WTC11 (cell line): Measurements from ENCODE around the gene TMPRSS5. TPM values are rescaled to one million over a fixed set of nuclear protein-coding genes. Genes with fewer than 3 reads are reported as not detected.

Experiments
- ATAC-seq: fragments of 200-7000 bp; cut with Tn5 transposase; 2 replicates; pipeline ENCODE4 v1.10.0; 2021; ENCODE audit warnings: mild to moderate bottlenecking, moderate library complexity
- CTCF ChIA-PET: fragments of 300-600 bp; sonication (Branson Sonifier 250); formaldehyde crosslinking; loops from one replicate; lab custom pipeline; 2021; ENCODE audit warnings: antibody characterized with exemption; lab: Charles Lee
- POLR2A ChIA-PET: fragments of 350-600 bp; sonication (Branson Sonifier 250); formaldehyde crosslinking; loops from one replicate; lab custom pipeline; 2021; ENCODE audit warnings: antibody characterized with exemption; lab: Charles Lee
- DNase-seq: peaks from one replicate; pipeline ENCODE4 v3.0.0; 2021; ENCODE audit warnings: low spot score
- H3K27ac Mint-ChIP-seq: 2 replicates; pipeline ENCODE4 v1.8.0; 2021; ENCODE audit warnings: mixed read lengths
- H3K27me3 Mint-ChIP-seq: 2 replicates; pipeline ENCODE4 v1.8.0; 2021; ENCODE audit warnings: low read depth, mild to moderate bottlenecking, moderate library complexity, mixed read lengths
- H3K36me3 Mint-ChIP-seq: 2 replicates; pipeline ENCODE4 v1.8.0; 2021; ENCODE audit warnings: mixed read lengths
- H3K4me1 Mint-ChIP-seq: 2 replicates; pipeline ENCODE4 v1.8.0; 2022; ENCODE audit warnings: mixed read lengths
- H3K4me3 Mint-ChIP-seq: 2 replicates; pipeline ENCODE4 v1.8.0; 2021; ENCODE audit warnings: mild to moderate bottlenecking, moderate library complexity, mixed read lengths
- H3K9me3 Mint-ChIP-seq: 2 replicates; pipeline ENCODE4 v1.8.0; 2021; ENCODE audit warnings: mixed read lengths
- ATF2 ChIP-seq: sonication (generic); formaldehyde crosslinking; IDR thresholded peaks from 2 replicates; pipeline ENCODE4 v1.8.1; 2022; ENCODE audit warnings: low read depth, missing genetic modification reagents, borderline replicate concordance
- ATF3 ChIP-seq: sonication (generic); formaldehyde crosslinking; conservative IDR thresholded peaks from 2 replicates; pipeline ENCODE4 v1.8.1; 2022; ENCODE audit warnings: mild to moderate bottlenecking, missing genetic modification reagents
- ATF6 ChIP-seq: sonication (generic); formaldehyde crosslinking; IDR thresholded peaks from 2 replicates; pipeline ENCODE4 v1.8.1; 2023; ENCODE audit warnings: mild to moderate bottlenecking, missing genetic modification reagents
- CREB1 ChIP-seq: sonication (generic); formaldehyde crosslinking; IDR thresholded peaks from 2 replicates; pipeline ENCODE4 v1.8.0; 2023; ENCODE audit warnings: mild to moderate bottlenecking, missing genetic modification reagents
- EMX1 ChIP-seq: fragments of 250-450 bp; sonication (Bioruptor Pico); IDR thresholded peaks from 2 replicates; pipeline ENCODE4 v1.8.0; 2021; ENCODE audit warnings: mild to moderate bottlenecking
- ETV6 ChIP-seq: sonication (generic); formaldehyde crosslinking; IDR thresholded peaks from 2 replicates; pipeline ENCODE4 v1.8.1; 2022; ENCODE audit warnings: mild to moderate bottlenecking, missing genetic modification reagents
- HMGA2 ChIP-seq: fragments of 250-450 bp; sonication (Bioruptor Pico); IDR thresholded peaks from 2 replicates; pipeline ENCODE4 v1.4.0; 2021; ENCODE audit warnings: mild to moderate bottlenecking, moderate library complexity
- HMGXB4 ChIP-seq: sonication (generic); formaldehyde crosslinking; IDR thresholded peaks from 2 replicates; pipeline ENCODE4 v1.8.1; 2023; ENCODE audit warnings: mild to moderate bottlenecking, moderate library complexity, missing genetic modification reagents
- IRF2 ChIP-seq: sonication (generic); formaldehyde crosslinking; IDR thresholded peaks from 2 replicates; pipeline ENCODE4 v1.8.0; 2022; ENCODE audit warnings: low read depth, missing genetic modification reagents, borderline replicate concordance
- KAT7 ChIP-seq: sonication (generic); formaldehyde crosslinking; IDR thresholded peaks from 2 replicates; pipeline ENCODE4 v1.8.1; 2023; ENCODE audit warnings: missing genetic modification reagents, mild to moderate bottlenecking, borderline replicate concordance
- NFATC4 ChIP-seq: fragments of 250-450 bp; sonication (Bioruptor Pico); IDR thresholded peaks from 2 replicates; pipeline ENCODE4 v1.9.0; 2021; ENCODE audit warnings: mild to moderate bottlenecking
- NFYB ChIP-seq: sonication (generic); formaldehyde crosslinking; conservative IDR thresholded peaks from 2 replicates; pipeline ENCODE4 v1.8.0; 2022; ENCODE audit warnings: low read depth, missing genetic modification reagents
- PREB ChIP-seq: sonication (generic); formaldehyde crosslinking; IDR thresholded peaks from 2 replicates; pipeline ENCODE4 v1.8.1; 2022; ENCODE audit warnings: mild to moderate bottlenecking, missing genetic modification reagents, moderate library complexity, borderline replicate concordance
- PRRX2 ChIP-seq: fragments of 250-450 bp; sonication (Bioruptor Pico); IDR thresholded peaks from 2 replicates; pipeline ENCODE4 v1.8.0; 2021; ENCODE audit warnings: mild to moderate bottlenecking
- RORB ChIP-seq: fragments of 250-450 bp; sonication (Bioruptor Pico); IDR thresholded peaks from 2 replicates; pipeline ENCODE4 v1.9.0; 2021; ENCODE audit warnings: mild to moderate bottlenecking
- SOX15 ChIP-seq: fragments of 250-450 bp; sonication (Bioruptor Pico); IDR thresholded peaks from 2 replicates; pipeline ENCODE4 v1.9.0; 2021; ENCODE audit warnings: mild to moderate bottlenecking
- SP1 ChIP-seq: sonication (generic); formaldehyde crosslinking; conservative IDR thresholded peaks from 2 replicates; pipeline ENCODE4 v1.8.1; 2022; ENCODE audit warnings: missing genetic modification reagents
- USF1 ChIP-seq: sonication (generic); formaldehyde crosslinking; IDR thresholded peaks from 2 replicates; pipeline ENCODE4 v1.8.0; 2022; ENCODE audit warnings: mild to moderate bottlenecking, missing genetic modification reagents
- ZBTB21 ChIP-seq: sonication (generic); formaldehyde crosslinking; IDR thresholded peaks from 2 replicates; pipeline ENCODE4 v1.8.1; 2023; ENCODE audit warnings: mild to moderate bottlenecking, missing genetic modification reagents, borderline replicate concordance
- ZNF232 ChIP-seq: sonication (generic); formaldehyde crosslinking; IDR thresholded peaks from 2 replicates; pipeline ENCODE4 v1.8.0; 2022; ENCODE audit warnings: mild to moderate bottlenecking, missing genetic modification reagents
- ZNF263 ChIP-seq: sonication (generic); formaldehyde crosslinking; IDR thresholded peaks from 2 replicates; pipeline ENCODE4 v1.8.1; 2022; ENCODE audit warnings: low read depth, mild to moderate bottlenecking, moderate library complexity, missing genetic modification reagents
- ZNF281 ChIP-seq: sonication (generic); formaldehyde crosslinking; IDR thresholded peaks from 2 replicates; pipeline ENCODE4 v1.8.0; 2023; ENCODE audit warnings: mild to moderate bottlenecking, missing genetic modification reagents
- ZSCAN18 ChIP-seq: fragments of 250-450 bp; sonication (Bioruptor Pico); IDR thresholded peaks from 2 replicates; pipeline ENCODE4 v2.1.2; 2022; ENCODE audit warnings: mild to moderate bottlenecking, moderate library complexity
- total RNA-seq: library from RNA; stranded (reverse); gene quantifications from 3 replicates; pipeline ENCODE4 v1.2.3, GENCODE V29; 2021

TMPRSS5 gene
- total RNA-seq, 1 experiment from 2014 or later: 1.7 TPM

- ChIA-PET POLR2A (no interaction called here), CTCF (interaction anchor here (0.8 kb wide), 1 partner anchor 47 kb away, joined by 4 read pairs; no protein-coding TSS in a partner anchor)
- Mint-ChIP-seq H3K9me3 (no peaks in the 10 kb centered on the region), H3K4me1 (peaks cover 11% of the 10 kb centered on the region), H3K27ac (no peak overlapping the region), H3K36me3 (no peaks in the 10 kb centered on the region)
- DNase-seq (no peak), ATAC-seq (no peak)
- TF ChIP-seq NFATC4 (CRISPR knock-in tag) (no peak), NFYB (CRISPR knock-in tag) (no peak), HMGXB4 (CRISPR knock-in tag) (no peak), KAT7 (CRISPR knock-in tag) (no peak), HMGA2 (CRISPR knock-in tag) (no peak), ZBTB21 (no peak), SOX15 (CRISPR knock-in tag) (no peak)
- TF ChIP-seq, all 79 proteins: peak for 0
- no peak overlapping the region for H3K4me3 Mint-ChIP-seq
- no peaks in the 10 kb centered on the region for H3K27me3 Mint-ChIP-seq
Measured at GRCh38 chr11:113683481-113684046, 22.5 kb downstream of the TMPRSS5 start.

GRCh38 chr11:113681711-113682413 lies 24.2 kb downstream of the TMPRSS5 start:
- ChIA-PET POLR2A (no interaction called here), CTCF (interaction anchor here (0.7 to 1.0 kb wide), 2 partner anchors 49 to 124 kb away, joined by 3 read pairs; no protein-coding TSS in a partner anchor)
- Mint-ChIP-seq H3K27me3 (no peaks in the 10 kb centered on the region), H3K4me3 (no peak overlapping the region), H3K27ac (no peak overlapping the region), H3K4me1 (peaks cover 11% of the 10 kb centered on the region), H3K36me3 (no peaks in the 10 kb centered on the region), H3K9me3 (no peaks in the 10 kb centered on the region)
- ATAC-seq: peak; percentile 66
- DNase-seq: no peak
- no peak for TF ChIP-seq RORB (CRISPR knock-in tag)
- no peak for TF ChIP-seq ATF3
- TF ChIP-seq ZSCAN18 (CRISPR knock-in tag): no peak
- no peak for TF ChIP-seq SP1 (CRISPR knock-in tag)
- TF ChIP-seq PRRX2 (CRISPR knock-in tag): no peak
- no peak for TF ChIP-seq ATF6
- no peak for TF ChIP-seq ZNF232 (CRISPR knock-in tag)
- no peak for TF ChIP-seq ZNF263 (CRISPR knock-in tag)
- TF ChIP-seq ZNF281 (CRISPR knock-in tag): no peak
- TF ChIP-seq CREB1: no peak
- no peak for TF ChIP-seq USF1
- no peak for TF ChIP-seq IRF2
- TF ChIP-seq KAT7 (CRISPR knock-in tag): no peak
- TF ChIP-seq ETV6 (CRISPR knock-in tag): no peak
- TF ChIP-seq ATF2: no peak
- no peak for TF ChIP-seq PREB (CRISPR knock-in tag)
- no peak for TF ChIP-seq EMX1
